Bronchial epithelial cell (primary cell): ENCODE measurements around the gene ASIC2. TPM values are rescaled to one million over a fixed set of nuclear protein-coding genes. Genes with fewer than 3 reads are reported as not detected.

Source experiments
- DNase-seq: peaks from one replicate; pipeline ENCODE4 v3.0.0-alpha.2; 2010; ENCODE audit warnings: low read depth
- FAIRE-seq: peaks from 2 replicates; lab custom pipeline; 2011; peaks lifted over from hg19 to GRCh38; lab: Jason Lieb, UNC
- H3K27me3 ChIP-seq: 2 replicates; pipeline ENCODE4 v1.5.1; 2011; ENCODE audit warnings: low read length; ENCODE audit not compliant: control insufficient read depth, insufficient read depth
- H3K36me3 ChIP-seq: 2 replicates; pipeline ENCODE4 v1.5.1; 2011; ENCODE audit warnings: low read length; ENCODE audit not compliant: control insufficient read depth, insufficient read depth
- H3K4me3 ChIP-seq: 2 replicates; pipeline ENCODE4 v1.5.1; 2011; ENCODE audit warnings: mild to moderate bottlenecking, low read depth, low read length, control low read depth
- CTCF ChIP-seq: IDR thresholded peaks from 2 replicates; pipeline ENCODE4 v1.5.1; 2011; ENCODE audit warnings: mild to moderate bottlenecking, moderate library complexity, low read length, control low read depth, inconsistent platforms; ENCODE audit not compliant: insufficient read depth, severe bottlenecking
- total RNA-seq: library from RNA; depleted of rRNA; stranded (reverse); fragments of >200 nt; gene quantifications from 2 replicates; pipeline ENCODE4 v1.2.1, GENCODE V29; 2014

ASIC2 gene
- total RNA-seq, 1 donor from 2014 or later: not detected

GRCh38 chr17:33097411-33097810 is 195.7 kb downstream of the ASIC2 start:
- Histone ChIP-seq H3K27me3 (peaks cover 3% of the 10 kb centered on the region), H3K4me3 (no peak overlapping the region), H3K36me3 (no peaks in the 10 kb centered on the region)
- no peak for DNase-seq
- no peak for FAIRE-seq
- TF ChIP-seq CTCF: no peak

DNA sequence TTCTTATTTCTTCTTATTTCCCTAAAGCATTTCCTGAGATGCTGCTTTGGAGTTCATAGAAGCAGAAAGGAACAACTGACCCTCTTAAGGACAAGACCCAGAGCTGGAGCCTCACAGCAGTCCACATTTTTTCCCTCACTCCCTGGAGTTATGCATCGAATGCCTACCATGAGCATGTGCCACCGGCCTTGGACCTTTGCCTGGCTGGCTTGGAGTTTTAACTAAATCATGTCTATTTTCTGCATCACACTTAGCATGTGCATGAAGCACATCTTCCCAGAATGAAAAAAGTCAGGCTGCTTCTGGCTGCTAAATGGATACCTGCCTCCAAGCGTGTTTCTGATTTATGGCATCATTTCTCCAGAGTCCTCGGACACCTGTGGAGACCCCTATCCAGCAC is 196.9 kb downstream of the ASIC2 start:
- no peak overlapping the region for H3K4me3 ChIP-seq
- no peak for DNase-seq
- no peaks in the 10 kb centered on the region for H3K36me3 ChIP-seq
- peaks cover 3% of the 10 kb centered on the region for H3K27me3 ChIP-seq
- TF ChIP-seq CTCF: no peak
- FAIRE-seq: no peak

GRCh38 chr17:33091271-33091670 is 201.8 kb downstream of the ASIC2 start:
- TF ChIP-seq CTCF: no peak
- Histone ChIP-seq H3K36me3 (no peaks in the 10 kb centered on the region), H3K4me3 (no peak overlapping the region), H3K27me3 (peaks cover 5% of the 10 kb centered on the region)
- DNase-seq (peak; percentile 66), FAIRE-seq (no peak)

DNA sequence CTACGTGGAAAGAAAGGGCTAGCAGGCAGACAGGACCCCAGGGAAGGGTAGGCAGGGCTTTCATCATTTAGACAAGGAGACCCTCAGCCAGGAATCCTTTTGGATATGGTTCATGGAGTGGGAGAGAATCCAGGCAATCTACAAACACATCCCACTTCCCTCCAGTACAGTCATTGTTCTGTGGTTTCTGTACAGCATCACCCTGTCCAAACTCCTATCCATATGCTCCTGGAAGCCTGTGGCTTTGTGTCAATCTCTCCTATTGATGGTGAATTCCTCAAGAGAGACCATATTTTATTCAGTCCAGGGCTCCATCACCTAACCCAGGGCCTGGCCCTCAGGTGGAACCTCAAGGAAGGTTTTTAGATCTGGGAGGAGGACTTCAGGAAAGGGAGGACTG is 202.3 kb downstream of the ASIC2 start:
- Histone ChIP-seq H3K27me3 (peaks cover 5% of the 10 kb centered on the region), H3K4me3 (no peak overlapping the region), H3K36me3 (no peaks in the 10 kb centered on the region)
- peak; percentile 13 for FAIRE-seq
- DNase-seq: no peak
- TF ChIP-seq CTCF: no peak

DNA sequence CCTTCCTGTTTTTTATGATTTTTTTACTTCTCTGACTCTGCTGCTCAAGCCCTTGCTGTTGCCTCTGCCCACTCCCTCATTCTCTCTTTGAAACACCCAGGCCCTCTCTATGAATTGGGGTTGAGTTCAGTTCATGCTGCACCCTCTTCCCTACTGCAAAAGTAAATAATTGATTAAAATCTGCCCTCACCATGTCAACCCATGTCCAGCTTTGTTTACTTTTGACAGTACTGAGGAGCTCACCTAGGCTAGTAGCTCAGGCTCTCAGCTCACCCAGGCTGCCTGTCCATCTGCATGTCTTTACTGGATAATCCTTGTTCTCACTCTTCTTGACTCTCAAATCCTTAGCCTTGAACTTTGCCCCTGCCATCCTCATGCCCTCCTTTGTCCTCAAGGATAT is 206.2 kb downstream of the ASIC2 start:
- Histone ChIP-seq H3K36me3 (no peaks in the 10 kb centered on the region), H3K4me3 (no peak overlapping the region), H3K27me3 (peaks cover 3% of the 10 kb centered on the region)
- FAIRE-seq: no peak
- no peak for TF ChIP-seq CTCF
- DNase-seq: no peak

- no peak overlapping the region for H3K4me3 ChIP-seq
- TF ChIP-seq CTCF: no peak
- H3K27me3 ChIP-seq: peaks cover 3% of the 10 kb centered on the region
- H3K36me3 ChIP-seq: no peaks in the 10 kb centered on the region
- no peak for DNase-seq
- FAIRE-seq: no peak
Measured at GRCh38 chr17:33086041-33086440, 207.1 kb downstream of the ASIC2 start.
